ENCODE measurements around the gene MC1R.
"Not testable (repeated sequence)": the region's sequence is repeated elsewhere in the genome, so short reads cannot be mapped to it uniquely, and the experiment has no call there.

Gene MC1R

GRCh38 chr16:89964201-89964600 lies 45.5 kb downstream of the MC1R start:
- no peak for DNase-seq

- no peak for DNase-seq
Observed at GRCh38 chr16:89965447-89966225, 47.0 kb downstream of the MC1R start.

GRCh38 chr16:89966756-89967155 lies 48.1 kb downstream of the MC1R start:
- DNase-seq: no peak

- peak; percentile 5 to 35 for DNase-seq
Observed at GRCh38 chr16:89967436-89967835, 48.8 kb downstream of the MC1R start.

GRCh38 chr16:89968074-89968473 lies 49.4 kb downstream of the MC1R start:
- not testable (repeated sequence) for DNase-seq

GRCh38 chr16:89969741-89970410 lies 51.2 kb downstream of the MC1R start:
- DNase-seq: peak; percentile 84 to 94

Measured in AML-193 (cell line).